Measurements from ENCODE around the gene THAP10.
"Not testable (repeated sequence)": the region's sequence is repeated elsewhere in the genome, so short reads cannot be mapped to it uniquely, and the experiment has no call there.

THAP10 gene

GRCh38 chr15:70876683-70877082 is 15.6 kb downstream of the THAP10 start:
- DNase-seq (ENCODE audit: low read depth) = no peak

GRCh38 chr15:70876011-70876410 is 16.2 kb downstream of the THAP10 start:
- no peak for DNase-seq (ENCODE audit: low read depth)

- no peak for DNase-seq (ENCODE audit: low read depth)
Measured at GRCh38 chr15:70875001-70875782, 17.0 kb downstream of the THAP10 start.

GRCh38 chr15:70873232-70874054 is 18.8 kb downstream of the THAP10 start:
- no peak for DNase-seq (ENCODE audit: low read depth)

- not testable (repeated sequence) for DNase-seq (ENCODE audit: low read depth)
Measured at GRCh38 chr15:70871490-70871889, 20.7 kb downstream of the THAP10 start.

GRCh38 chr15:70870051-70870450 is 22.2 kb downstream of the THAP10 start:
- no peak for DNase-seq (ENCODE audit: low read depth)

GRCh38 chr15:70869346-70869745 is 22.9 kb downstream of the THAP10 start:
- no peak for DNase-seq (ENCODE audit: low read depth)

GRCh38 chr15:70867911-70868467 is 24.2 kb downstream of the THAP10 start:
- no peak for DNase-seq (ENCODE audit: low read depth)

- DNase-seq (ENCODE audit: low read depth) = no peak
Measured at GRCh38 chr15:70866982-70867641, 25.1 kb downstream of the THAP10 start.

- no peak for DNase-seq (ENCODE audit: low read depth)
Measured at GRCh38 chr15:70863450-70864218, 28.6 kb downstream of the THAP10 start.

- no peak for DNase-seq (ENCODE audit: low read depth)
Measured at GRCh38 chr15:70859998-70860397, 32.2 kb downstream of the THAP10 start.

- no peak for DNase-seq (ENCODE audit: low read depth)
Measured at GRCh38 chr15:70859322-70859908, 32.8 kb downstream of the THAP10 start.

GRCh38 chr15:70858614-70859321 is 33.5 kb downstream of the THAP10 start:
- DNase-seq (ENCODE audit: low read depth) = not testable (repeated sequence)

GRCh38 chr15:70857562-70858285 is 34.5 kb downstream of the THAP10 start:
- DNase-seq (ENCODE audit: low read depth) = no peak

- no peak for DNase-seq (ENCODE audit: low read depth)
Measured at GRCh38 chr15:70856884-70857561, 35.2 kb downstream of the THAP10 start.

GRCh38 chr15:70856177-70856883 is 35.9 kb downstream of the THAP10 start:
- no peak for DNase-seq (ENCODE audit: low read depth)

GRCh38 chr15:70855764-70856163 is 36.5 kb downstream of the THAP10 start:
- no peak for DNase-seq (ENCODE audit: low read depth)

GRCh38 chr15:70854666-70854976 is 37.6 kb downstream of the THAP10 start:
- no peak for DNase-seq (ENCODE audit: low read depth)
